TTC549 (cell line): ENCODE measurements around the gene VPS11.
"Not testable (repeated sequence)": the region's sequence is repeated elsewhere in the genome, so short reads cannot be mapped to it uniquely, and the experiment has no call there.

Experiments
- FAIRE-seq: peaks from 2 replicates; lab custom pipeline; 2012; peaks lifted over from hg19 to GRCh38; lab: Jason Lieb, UNC

The VPS11 gene

GRCh38 chr11:119038884-119039283 lies 28.7 kb upstream of the VPS11 start:
- FAIRE-seq, result no peak

GRCh38 chr11:119039471-119039870 lies 28.1 kb upstream of the VPS11 start:
- not testable (repeated sequence) for FAIRE-seq

GRCh38 chr11:119041821-119042514 lies 25.6 kb upstream of the VPS11 start:
- FAIRE-seq, result no peak

- FAIRE-seq, result no peak
Observed at GRCh38 chr11:119042927-119043326, 24.7 kb upstream of the VPS11 start.

GRCh38 chr11:119044708-119045107 lies 22.9 kb upstream of the VPS11 start:
- no peak for FAIRE-seq

GRCh38 chr11:119046489-119046888 lies 21.1 kb upstream of the VPS11 start:
- no peak for FAIRE-seq

- FAIRE-seq, result no peak
Observed at GRCh38 chr11:119047205-119047604, 20.4 kb upstream of the VPS11 start.

- no peak for FAIRE-seq
Observed at GRCh38 chr11:119048644-119049043, 19.0 kb upstream of the VPS11 start.

GRCh38 chr11:119049081-119049480 lies 18.5 kb upstream of the VPS11 start:
- FAIRE-seq, result no peak

- no peak for FAIRE-seq
Observed at GRCh38 chr11:119051440-119052162, 16.0 kb upstream of the VPS11 start.

- no peak for FAIRE-seq
Observed at GRCh38 chr11:119052163-119052814, 15.3 kb upstream of the VPS11 start.

- FAIRE-seq, result no peak
Observed at GRCh38 chr11:119054418-119054817, 13.2 kb upstream of the VPS11 start.

GRCh38 chr11:119055901-119056300 lies 11.7 kb upstream of the VPS11 start:
- FAIRE-seq, result no peak

- no peak for FAIRE-seq
Observed at GRCh38 chr11:119056421-119056999, 11.1 kb upstream of the VPS11 start.

GRCh38 chr11:119057000-119057769 lies 10.4 kb upstream of the VPS11 start, which contains the start of gene HYOU1:
HYOU1 (minus strand) TSS chr11:119057205; CDS start chr11:119056160, 1,045 bp downstream.
- FAIRE-seq, result no peak

- not testable (repeated sequence) for FAIRE-seq
Observed at GRCh38 chr11:119059128-119059527, 8.5 kb upstream of the VPS11 start.

GRCh38 chr11:119061256-119061655 lies 6.4 kb upstream of the VPS11 start:
- FAIRE-seq, result no peak

- no peak for FAIRE-seq
Observed at GRCh38 chr11:119062779-119063178, 4.8 kb upstream of the VPS11 start.

GRCh38 chr11:119065369-119065768 lies 2.2 kb upstream of the VPS11 start:
- FAIRE-seq, result no peak

GRCh38 chr11:119077839-119078238 lies 10.2 kb downstream of the VPS11 start:
- FAIRE-seq, result no peak

GRCh38 chr11:119078675-119079420 lies 11.2 kb downstream of the VPS11 start:
- FAIRE-seq, result no peak
